NOMO-1 treated with DMSO at 0.1 percent for 48 hours (cell line): ENCODE measurements around the gene MXRA7.
"Not testable (repeated sequence)": the region's sequence is repeated elsewhere in the genome, so short reads cannot be mapped to it uniquely, and the experiment has no call there.

Experiments
- DNase-seq: peaks from one replicate; lab custom pipeline; 2025; ENCODE audit not compliant: unreplicated experiment; lab: John Stamatoyannopoulos, UW

Gene MXRA7

DNA sequence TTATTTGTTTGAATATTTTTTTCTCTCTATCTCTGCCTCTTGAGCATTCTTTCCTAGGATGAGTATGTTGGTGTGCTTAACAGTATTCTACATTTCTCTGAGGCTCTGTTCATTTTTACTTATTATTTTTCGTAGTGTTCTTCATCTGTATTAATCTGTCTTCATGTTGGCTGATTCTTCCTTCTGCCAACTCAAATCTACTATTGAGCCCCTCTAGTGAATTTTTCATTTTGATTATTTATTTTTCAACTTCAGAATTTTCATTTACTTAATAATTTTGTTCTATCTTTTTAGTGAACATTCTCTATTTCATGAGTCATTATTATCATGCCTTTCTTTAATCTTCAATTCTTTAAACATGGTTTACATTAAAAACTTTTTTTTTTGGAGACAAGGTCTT lies 64.1 kb downstream of the MXRA7 start:
- DNase-seq = no peak

DNA sequence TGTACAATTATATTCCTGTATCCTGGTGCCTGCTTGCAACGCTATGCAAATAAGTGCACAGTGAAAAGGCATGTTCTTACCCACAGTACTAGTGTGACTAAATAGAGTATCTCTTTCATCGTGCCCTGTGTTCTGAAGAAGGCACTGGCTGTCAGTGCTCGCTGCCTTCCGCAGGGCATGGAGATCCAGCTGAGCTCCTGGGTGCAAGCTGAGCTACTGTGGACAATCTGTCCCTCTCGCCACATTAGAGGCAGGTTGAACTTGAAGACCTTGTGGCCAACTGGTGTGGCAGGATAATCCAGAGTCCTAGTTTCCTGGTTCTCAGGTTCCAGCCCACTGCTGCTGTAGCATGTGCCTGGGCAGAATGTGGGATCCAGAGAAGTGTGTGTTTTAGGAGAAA lies 65.3 kb downstream of the MXRA7 start:
- no peak for DNase-seq

DNA sequence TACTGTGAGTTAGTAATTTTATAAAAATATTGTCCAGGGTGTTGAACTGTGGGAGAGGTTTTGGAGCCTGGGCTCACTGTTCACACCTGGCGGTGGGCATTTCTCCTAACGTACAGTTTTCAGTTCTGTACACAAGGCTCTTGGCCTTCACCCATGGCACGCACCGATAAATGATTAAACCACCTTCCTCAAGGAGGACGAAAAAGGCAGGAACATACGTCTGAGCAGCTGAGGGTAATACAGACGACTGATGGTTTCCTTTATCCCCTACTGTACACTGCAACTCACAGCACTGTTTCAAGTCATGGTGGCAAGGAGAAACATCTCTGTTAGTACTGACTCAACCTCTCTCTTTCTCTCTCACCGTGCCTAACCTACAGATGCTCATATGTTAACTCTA lies 65.8 kb downstream of the MXRA7 start:
- DNase-seq = no peak

DNA sequence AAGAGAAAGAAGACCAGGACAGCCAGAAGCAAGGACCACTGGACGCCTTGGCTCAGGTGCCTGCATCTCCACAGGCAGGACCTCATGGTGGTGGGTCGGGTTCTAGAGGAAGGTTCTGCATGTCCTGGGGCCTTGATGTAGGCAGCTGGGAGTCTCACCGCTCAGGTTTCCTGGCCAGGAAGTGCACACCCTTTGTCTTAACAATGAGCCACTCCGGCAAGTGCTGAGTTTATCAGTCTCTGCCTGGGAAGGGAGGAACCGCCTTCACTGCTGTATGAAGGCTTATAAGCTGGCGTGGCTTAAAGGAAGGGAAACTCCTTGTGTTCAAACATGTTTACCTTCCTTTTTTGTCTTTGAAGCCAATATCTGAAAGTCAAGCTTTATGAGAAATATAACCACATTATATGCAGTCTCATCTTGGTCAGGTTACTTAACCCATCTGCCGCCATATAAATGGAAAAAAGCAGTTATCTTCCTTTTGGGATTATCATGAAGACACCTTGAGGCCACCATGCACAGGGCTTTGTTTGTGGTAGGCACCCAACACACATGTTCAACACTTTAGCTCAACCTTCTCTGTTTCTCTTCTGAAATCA lies 67.1 kb downstream of the MXRA7 start, which contains the start of gene ST6GALNAC1:
Gene ST6GALNAC1, minus strand, starts transcription at position 205 of the 596 bp plus-strand sequence. Its CDS starts 119 bp downstream, at position 86.
- DNase-seq = no peak

DNA sequence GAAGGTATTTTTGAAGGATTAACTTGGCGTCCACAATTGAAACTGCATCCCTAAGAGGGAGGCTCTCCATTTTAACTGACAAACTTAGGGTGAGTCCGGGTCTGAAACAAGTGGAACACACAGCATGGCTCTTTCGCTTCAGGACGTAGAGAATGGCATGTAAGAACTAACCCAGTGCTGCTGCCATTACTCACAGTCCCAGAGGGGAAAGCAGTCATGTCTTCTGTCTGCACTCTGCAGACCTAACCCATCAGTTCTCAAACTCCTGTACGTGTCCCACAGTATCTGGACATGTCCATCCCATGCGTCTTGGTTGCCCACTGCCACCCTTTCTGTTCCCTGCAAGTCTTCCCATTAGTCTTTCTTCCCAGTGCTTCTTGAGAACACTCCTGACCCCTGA lies 67.8 kb downstream of the MXRA7 start:
- no peak for DNase-seq

DNA sequence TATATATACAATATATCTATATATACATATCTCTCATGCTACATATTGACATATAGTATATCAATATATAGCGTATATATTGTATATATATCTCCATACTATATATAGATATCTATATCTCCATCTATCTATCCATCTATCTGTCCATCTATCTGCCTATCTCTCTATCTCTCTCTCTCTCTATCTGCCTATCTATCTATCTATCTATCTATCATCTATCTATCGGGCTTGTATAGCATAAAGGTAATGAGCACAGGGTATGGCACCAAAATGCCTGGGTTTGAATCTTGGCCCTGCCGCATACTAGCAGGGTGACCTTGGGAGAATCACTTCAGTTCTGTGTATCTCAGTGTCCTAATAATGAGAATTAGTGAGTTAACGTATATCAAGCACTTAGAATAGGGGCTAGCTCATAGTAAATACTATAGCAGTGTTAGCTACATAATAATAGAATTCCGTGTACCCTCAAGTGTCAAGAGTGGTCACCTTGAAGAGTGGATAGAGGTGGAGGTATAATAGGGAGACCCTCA lies 68.7 kb downstream of the MXRA7 start:
- DNase-seq = no peak

DNA sequence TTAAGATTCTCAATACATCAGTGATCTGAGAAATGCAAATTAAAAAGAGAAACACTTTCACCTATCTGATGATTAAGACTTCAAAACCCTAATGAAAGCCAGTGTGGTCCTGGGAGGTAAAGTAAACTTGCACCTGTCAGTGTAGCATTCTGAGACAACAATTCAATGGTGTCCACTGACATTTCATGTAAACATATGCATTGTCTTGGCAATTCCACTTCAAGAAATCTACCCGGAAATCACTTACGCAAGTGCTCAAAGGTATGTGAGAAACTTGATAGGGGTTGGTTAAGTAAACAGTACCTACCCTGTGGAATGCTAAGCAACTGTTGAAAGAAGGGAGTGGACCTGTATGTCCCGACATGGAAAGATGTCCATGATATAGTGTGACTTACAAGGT lies 69.3 kb downstream of the MXRA7 start:
- DNase-seq = no peak

DNA sequence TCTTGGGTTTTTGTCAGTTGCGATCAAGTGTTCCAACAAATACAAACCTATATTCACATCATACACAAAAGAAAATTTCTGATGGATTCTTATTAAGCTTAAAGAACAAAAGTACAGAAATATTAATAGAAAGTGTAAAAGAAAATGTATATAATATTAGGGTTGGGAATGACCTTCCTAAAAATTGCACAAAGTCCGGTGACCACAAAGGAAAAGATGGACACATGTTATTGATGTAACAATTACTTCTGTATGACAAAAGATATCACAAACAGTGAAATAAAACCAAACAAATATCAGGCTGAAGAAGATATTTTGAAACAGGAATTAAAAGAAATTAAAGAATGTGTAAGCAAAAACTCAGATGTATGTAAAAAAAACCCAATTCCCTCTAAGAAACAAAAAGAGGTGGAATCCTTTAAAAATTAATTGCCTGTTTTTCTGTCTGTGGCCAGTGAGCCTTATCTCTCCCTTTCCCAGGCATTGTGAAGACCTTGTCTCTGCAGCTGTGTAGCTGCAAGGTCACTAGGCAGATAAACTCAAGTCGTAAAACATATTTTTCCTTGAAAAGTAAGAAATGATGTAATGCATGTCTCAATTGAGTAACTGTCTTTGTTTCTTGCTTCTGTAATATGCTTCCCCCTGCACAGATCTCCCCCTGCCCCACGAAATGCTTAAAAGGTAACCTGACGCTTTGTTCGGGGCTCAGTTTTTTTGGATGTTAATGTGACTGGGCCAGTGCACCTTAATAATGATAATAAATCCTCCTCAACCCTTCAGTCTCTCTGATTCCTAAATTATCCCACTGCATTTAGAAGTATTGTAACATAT lies 70.0 kb downstream of the MXRA7 start:
- DNase-seq = peak; percentile 37

DNA sequence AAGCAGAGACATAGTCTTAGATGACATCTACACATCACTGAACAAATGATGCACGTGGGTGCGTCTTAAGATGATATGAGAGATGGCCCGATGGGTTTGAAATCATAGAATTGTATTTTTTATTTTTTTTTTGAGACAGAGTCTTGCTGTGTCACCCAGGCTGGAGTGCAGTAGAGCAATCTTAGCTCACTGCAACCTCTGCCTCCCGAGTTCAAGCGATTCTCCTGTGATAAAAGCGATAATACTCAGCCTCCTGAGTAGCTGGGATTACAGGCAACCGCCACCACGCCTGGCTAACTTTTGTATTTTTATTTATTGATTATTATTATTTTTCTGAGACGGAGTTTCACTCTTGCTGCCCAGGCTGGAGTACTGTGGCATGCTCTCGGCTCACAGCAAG lies 72.5 kb downstream of the MXRA7 start:
- DNase-seq = no peak

DNA sequence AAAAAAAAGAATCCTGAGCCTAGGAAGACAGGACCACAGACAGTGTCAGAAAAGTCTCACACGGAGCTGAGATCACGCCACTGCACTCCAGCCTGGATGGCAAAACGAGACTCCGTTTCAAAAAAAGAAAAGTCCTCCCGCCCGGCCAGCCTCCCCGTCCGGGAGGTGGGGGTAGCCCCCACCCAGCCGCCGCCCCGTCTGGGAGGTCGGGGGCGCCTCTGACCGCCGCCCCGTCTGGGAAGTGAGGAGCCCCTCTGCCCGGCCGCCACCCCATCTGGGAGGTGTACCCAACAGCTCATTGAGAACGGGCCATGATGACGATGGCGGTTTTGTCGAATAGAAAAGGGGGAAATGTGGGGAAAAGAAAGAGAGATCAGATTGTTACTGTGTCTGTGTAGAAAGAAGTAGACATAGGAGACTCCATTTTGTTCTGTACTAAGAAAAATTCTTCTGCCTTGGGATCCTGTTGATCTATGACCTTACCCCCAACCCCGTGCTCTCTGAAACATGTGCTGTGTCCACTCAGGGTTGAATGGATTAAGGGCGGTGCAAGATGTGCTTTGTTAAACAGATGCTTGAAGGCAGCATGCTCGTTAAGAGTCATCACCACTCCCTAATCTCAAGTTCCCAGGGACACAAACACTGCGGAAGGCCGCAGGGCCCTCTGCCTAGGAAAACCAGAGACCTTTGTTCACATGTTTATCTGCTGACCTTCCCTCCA lies 74.1 kb downstream of the MXRA7 start:
- not testable (repeated sequence) for DNase-seq

DNA sequence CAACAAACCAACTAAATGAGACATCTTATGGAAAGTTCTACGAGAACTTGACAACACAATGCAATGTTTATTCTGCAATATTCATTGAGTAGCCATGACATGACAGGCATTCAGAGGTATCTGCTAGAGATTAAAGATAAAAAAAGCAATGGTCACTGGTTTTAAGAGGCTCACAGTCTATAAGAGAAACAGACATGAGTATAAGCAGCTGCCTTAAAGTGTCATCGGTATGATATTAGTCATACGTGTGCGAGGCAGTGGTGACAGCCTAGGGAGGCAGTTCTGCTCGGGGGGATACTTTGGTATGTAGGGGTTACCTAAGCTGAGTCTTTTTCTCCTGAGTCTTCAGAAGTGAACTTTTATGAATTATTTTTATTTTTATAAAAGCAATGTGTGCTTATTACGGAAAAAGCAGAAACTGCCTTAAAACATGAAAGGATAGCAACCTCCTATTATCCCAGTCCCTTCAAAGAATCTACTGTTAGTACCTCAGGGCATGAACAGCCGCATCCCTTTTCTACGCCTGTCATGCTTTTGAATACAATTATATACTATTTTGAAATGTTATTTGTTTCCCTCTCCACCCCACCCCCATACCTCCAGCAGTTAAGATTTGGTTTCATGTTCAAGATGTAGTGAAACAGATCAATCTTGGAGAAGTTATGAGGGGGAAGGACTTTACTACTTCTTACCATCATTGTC lies 75.0 kb downstream of the MXRA7 start:
- no peak for DNase-seq

DNA sequence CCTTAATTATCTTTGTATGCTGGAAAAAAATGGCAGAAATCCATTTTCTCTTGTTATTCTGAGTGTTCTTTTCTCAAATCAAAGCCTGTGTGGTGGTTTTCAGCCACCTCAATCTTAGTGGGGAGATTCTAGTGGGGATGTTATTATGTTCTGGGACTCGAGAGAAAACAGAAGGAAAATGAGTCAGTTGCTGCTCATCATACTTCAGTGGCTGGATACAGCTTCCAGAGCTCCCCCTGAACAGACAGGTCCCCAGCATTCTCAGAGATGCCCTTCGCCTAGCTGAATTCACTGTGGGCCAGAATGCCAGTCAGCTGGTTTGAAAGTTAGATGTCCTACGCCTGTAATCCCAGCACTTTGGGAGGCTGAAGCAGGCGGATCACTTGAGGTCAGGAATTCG lies 75.7 kb downstream of the MXRA7 start:
- no peak for DNase-seq

DNA sequence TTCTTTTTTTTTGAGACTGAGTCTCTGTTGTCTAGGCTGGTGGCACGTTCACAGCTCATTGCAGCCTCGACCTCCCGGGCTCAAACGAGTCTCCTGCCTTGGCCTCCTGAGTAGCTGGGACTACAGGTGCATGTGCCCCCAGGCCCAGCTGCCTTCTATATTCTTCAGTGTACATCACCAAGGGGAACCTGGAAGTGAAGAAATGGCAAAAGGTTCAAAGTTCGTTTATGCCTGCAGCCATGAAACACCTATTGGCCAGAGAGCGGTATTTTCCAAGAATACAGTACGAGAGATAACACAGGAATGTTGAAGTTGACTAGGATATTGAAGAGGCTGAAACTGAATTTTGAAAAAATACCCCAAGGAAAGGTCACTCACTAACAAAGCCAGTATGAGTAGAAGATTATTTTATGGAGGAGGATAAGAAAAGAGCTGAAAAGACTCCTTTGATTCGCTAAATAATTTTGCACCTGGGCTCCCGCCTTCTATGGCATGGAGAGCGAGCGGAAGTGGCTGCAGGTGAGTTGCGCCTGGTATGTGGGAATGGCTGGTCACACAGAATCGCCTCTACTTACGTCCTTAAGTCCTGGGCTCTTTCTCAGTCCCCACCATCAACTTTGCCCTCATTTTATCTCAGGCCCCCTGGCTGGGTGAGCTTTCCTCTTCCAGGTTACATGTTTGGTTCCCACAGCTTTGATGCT lies 77.0 kb downstream of the MXRA7 start:
- no peak for DNase-seq

DNA sequence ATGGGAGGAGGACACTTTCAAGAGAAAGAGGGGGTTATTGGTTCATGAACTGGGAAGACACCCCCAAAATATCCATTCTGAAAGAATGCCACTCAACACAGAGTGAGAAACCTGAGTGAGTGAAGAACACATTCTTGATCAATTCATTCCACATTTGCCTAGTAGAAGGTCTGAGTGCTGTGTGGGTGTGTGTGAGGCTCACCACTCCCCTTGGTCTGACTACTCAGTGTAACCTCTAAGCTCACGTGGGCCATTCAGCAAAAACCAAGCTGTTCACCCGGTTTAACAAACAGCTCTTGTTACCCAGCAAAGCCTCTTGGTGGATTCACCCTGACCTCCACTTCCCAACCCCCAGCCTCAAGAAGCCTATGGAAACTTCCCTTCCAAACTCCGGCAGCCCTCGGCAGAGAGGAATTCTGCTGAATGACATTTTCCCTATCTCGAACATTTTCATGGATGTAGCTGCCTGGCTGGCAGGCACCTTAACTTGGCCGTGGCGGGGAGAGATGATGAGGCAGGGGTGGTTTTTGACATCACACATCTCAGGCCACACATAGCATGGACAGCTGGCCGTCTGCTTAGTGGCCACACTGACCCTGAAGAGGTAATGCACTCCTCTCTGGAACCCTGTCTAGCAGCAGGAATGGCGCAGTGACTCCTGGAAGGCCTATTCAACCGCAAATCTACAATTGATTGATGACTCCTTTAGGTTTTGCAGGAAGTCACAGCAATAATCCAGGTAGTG lies 78.8 kb downstream of the MXRA7 start:
- no peak for DNase-seq

DNA sequence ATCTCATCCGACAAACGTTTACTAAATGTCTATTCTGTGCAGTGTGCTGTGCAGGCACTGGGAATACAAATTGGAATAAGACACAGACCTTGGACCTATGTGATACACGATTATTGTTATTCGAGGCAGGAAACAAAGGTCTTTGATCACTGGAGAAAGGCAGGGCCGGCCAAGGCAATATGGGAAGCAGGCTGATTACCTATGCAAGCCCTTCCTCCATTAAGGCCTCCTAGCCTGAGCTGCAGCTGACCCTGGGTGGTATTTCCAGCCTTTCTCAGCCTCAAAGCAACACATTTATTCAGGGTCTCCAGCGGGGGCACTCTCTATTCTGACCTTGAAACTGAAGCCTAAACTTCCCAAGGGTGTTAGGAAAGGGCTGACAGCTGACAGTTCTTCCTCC lies 80.6 kb downstream of the MXRA7 start:
- no peak for DNase-seq
